HCT116 (cell line): ENCODE measurements around the gene AFF1.

Source experiments
- CTCF ChIP-seq, 3 experiments: fragments of 200-600 bp in 1 of 3; sonication (generic) in 1 of 3; IDR thresholded peaks in 2 of 3; conservative IDR thresholded peaks in 1 of 3; 2 replicates each; pipeline ENCODE4 v1.5.1; 2012 to 2017; ENCODE audit warnings: low read depth in 2 of 3, low read length in 2 of 3, antibody characterized with exemption in 1 of 3, borderline replicate concordance in 1 of 3, control low read depth in 1 of 3, mild to moderate bottlenecking in 1 of 3, mixed read lengths in 1 of 3, mixed run types in 1 of 3, moderate library complexity in 1 of 3; ENCODE audit not compliant: insufficient read depth in 1 of 3
- SRF ChIP-seq: IDR thresholded peaks from 2 replicates; pipeline ENCODE4 v1.6.1; 2012; ENCODE audit warnings: low read depth

DNA sequence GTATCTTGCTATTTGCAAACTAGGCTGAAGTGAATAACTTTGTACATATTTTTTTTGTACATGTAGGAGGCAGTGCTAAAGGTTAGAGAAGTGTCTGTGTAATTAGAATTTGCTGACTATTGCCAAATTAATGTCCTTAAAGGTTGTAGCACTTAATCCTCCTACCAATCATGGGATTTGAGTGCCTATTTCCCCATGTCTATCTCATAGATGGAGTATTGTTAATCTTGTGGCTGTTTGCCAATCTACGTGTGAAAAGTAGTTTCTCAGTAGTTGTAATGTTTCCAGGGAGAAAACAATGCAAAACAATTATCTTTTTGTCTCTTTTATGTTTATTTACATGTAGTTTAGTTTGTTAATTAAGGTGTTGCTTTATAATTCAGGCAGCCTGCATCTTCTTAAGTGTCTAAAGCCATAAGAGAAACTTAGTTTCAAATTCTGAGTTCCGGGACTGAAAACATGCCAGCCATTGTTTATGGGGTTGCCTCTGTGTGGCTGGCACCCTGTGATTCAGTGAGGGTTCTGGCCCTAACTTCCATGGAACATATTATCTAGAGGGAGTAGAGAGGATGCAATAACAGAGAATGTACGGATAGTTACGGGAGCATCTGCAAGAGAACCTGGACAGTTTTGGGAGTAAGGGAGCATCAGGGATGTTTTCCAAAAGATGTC lies 143.2 kb downstream of the AFF1 start:
- TF ChIP-seq SRF (no peak), CTCF (IDR thresholded peaks at IDR 0.05 in 2 of 3, conservative IDR thresholded peaks at IDR 0.05 in 1 of 3; ENCODE audit: borderline replicate concordance in 1 of 3, insufficient read depth in 1 of 3, low read depth in 2 of 3, low read length in 2 of 3) (no peak)
